ENCODE results near the gene HEPACAM2.

Gene HEPACAM2

DNA sequence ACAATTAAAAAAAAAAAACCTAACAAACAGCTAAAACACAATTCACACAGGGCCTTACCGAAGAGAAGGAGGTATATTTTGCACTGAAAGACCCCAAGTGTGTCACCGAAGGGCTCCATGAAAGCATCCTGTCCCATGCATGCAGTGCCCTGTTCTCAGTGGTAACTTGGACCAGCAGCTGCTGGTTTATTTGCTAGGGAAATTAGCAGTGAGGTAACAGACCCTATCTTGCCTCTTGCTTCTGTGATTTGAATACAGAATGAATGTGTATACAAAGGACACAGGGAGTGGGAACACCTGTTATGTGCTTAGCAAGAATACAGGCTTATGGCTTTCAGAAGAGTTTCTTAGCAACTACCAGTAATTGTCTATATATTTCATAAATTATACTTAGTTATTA is at the start of gene HEPACAM2:
HEPACAM2 (minus strand) TSS at position 160 of the 400 bp plus-strand sequence.
- Histone ChIP-seq H3K4me3 (ENCODE audit: low read length) (no peak within 1 kb of the TSS), H3K9me3 (ENCODE audit: insufficient read depth, low read depth, low read length) (no peaks in the 10 kb centered on the region), H3K9ac (ENCODE audit: low read depth, low read length) (no peak within 1 kb of the TSS), H3K4me1 (ENCODE audit: insufficient read depth, low read length) (peaks cover 2% of the 10 kb centered on the region; the same call in 1 of the 2 replicates), H3K27ac (ENCODE audit: low read length) (no peak within 1 kb of the TSS), H3K36me3 (ENCODE audit: insufficient read depth, low read depth, low read length) (no peaks in the 10 kb centered on the region), H3K27me3 (ENCODE audit: insufficient read depth, low read length) (no peaks in the 10 kb centered on the region)

- no peaks in the 10 kb centered on the region for H3K9me3 ChIP-seq (ENCODE audit: insufficient read depth, low read depth, low read length)
- no peaks in the 10 kb centered on the region for H3K36me3 ChIP-seq (ENCODE audit: insufficient read depth, low read depth, low read length)
- H3K4me1 ChIP-seq (ENCODE audit: insufficient read depth, low read length) = no peaks in the 10 kb centered on the region
- no peak overlapping the region for H3K27ac ChIP-seq (ENCODE audit: low read length)
- no peak overlapping the region for H3K9ac ChIP-seq (ENCODE audit: low read depth, low read length)
- H3K27me3 ChIP-seq (ENCODE audit: insufficient read depth, low read length) = no peaks in the 10 kb centered on the region
- no peak overlapping the region for H3K4me3 ChIP-seq (ENCODE audit: low read length)
Measured at GRCh38 chr7:93265220-93265619, 39.0 kb upstream of the HEPACAM2 start.

DNA sequence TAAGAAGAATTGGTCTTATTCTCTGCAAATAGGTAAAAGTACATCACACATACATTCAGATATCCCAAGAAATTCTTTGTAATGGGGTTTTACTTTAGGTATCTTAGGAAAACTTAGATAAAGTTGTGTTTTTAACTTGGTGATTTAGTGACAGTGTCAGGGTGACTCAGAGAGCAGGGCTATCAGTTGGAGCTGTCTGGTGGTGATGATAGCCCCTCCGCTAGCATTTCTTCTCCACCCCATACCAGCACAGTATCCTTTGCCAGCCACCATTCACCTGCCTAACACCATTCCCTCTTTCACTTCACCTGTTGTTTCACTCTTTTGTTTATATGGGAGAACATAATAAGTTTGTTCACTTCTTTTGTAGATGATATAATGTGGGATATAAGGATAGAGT is 36.3 kb upstream of the HEPACAM2 start:
- no peak overlapping the region for H3K4me3 ChIP-seq (ENCODE audit: low read length)
- H3K27me3 ChIP-seq (ENCODE audit: insufficient read depth, low read length) = no peaks in the 10 kb centered on the region
- H3K36me3 ChIP-seq (ENCODE audit: insufficient read depth, low read depth, low read length) = no peaks in the 10 kb centered on the region; the same call in 1 of the 2 replicates
- H3K27ac ChIP-seq (ENCODE audit: low read length) = no peak overlapping the region
- no peaks in the 10 kb centered on the region for H3K4me1 ChIP-seq (ENCODE audit: insufficient read depth, low read length)
- no peaks in the 10 kb centered on the region for H3K9me3 ChIP-seq (ENCODE audit: insufficient read depth, low read depth, low read length)
- H3K9ac ChIP-seq (ENCODE audit: low read depth, low read length) = no peak overlapping the region

DNA sequence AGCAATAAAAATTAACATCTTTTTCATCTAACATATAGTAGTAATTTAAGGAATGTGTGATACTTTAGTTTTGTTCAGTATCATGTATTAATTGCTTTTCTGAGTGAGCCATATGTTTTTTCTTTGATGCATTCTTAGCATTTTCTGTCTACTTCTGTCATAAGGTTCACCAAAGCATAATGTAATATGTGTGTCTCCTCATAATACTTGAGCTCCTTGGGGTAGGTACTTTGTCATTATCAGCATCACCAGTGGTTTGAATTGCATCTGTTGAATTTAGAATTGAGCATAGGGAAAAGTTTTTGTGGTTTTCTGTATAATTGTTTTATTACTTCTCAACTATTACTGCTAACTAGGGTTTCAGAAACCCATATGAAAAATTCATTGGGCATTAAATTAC is 32.4 kb upstream of the HEPACAM2 start:
- no peaks in the 10 kb centered on the region for H3K4me1 ChIP-seq (ENCODE audit: insufficient read depth, low read length)
- H3K4me3 ChIP-seq (ENCODE audit: low read length) = no peak overlapping the region
- no peaks in the 10 kb centered on the region for H3K9me3 ChIP-seq (ENCODE audit: insufficient read depth, low read depth, low read length)
- H3K27me3 ChIP-seq (ENCODE audit: insufficient read depth, low read length) = no peaks in the 10 kb centered on the region
- H3K27ac ChIP-seq (ENCODE audit: low read length) = no peak overlapping the region
- H3K9ac ChIP-seq (ENCODE audit: low read depth, low read length) = no peak overlapping the region
- H3K36me3 ChIP-seq (ENCODE audit: insufficient read depth, low read depth, low read length) = no peaks in the 10 kb centered on the region; the same call in 1 of the 2 replicates

- Histone ChIP-seq H3K9ac (ENCODE audit: low read depth, low read length) (no peak overlapping the region), H3K4me3 (ENCODE audit: low read length) (no peak overlapping the region), H3K27me3 (ENCODE audit: insufficient read depth, low read length) (no peaks in the 10 kb centered on the region), H3K27ac (ENCODE audit: low read length) (no peak overlapping the region), H3K9me3 (ENCODE audit: insufficient read depth, low read depth, low read length) (no peaks in the 10 kb centered on the region), H3K36me3 (ENCODE audit: insufficient read depth, low read depth, low read length) (no peaks in the 10 kb centered on the region), H3K4me1 (ENCODE audit: insufficient read depth, low read length) (no peaks in the 10 kb centered on the region)
Measured at GRCh38 chr7:93249491-93250148, 23.4 kb upstream of the HEPACAM2 start.

- Histone ChIP-seq H3K27me3 (ENCODE audit: insufficient read depth, low read length) (no peaks in the 10 kb centered on the region), H3K36me3 (ENCODE audit: insufficient read depth, low read depth, low read length) (no peaks in the 10 kb centered on the region), H3K9me3 (ENCODE audit: insufficient read depth, low read depth, low read length) (no peaks in the 10 kb centered on the region), H3K9ac (ENCODE audit: low read depth, low read length) (no peak overlapping the region), H3K4me1 (ENCODE audit: insufficient read depth, low read length) (no peaks in the 10 kb centered on the region), H3K27ac (ENCODE audit: low read length) (no peak overlapping the region), H3K4me3 (ENCODE audit: low read length) (no peak overlapping the region)
Measured at GRCh38 chr7:93245525-93246432, 19.5 kb upstream of the HEPACAM2 start.

GRCh38 chr7:93242106-93242505 is 15.8 kb upstream of the HEPACAM2 start:
- no peaks in the 10 kb centered on the region for H3K27me3 ChIP-seq (ENCODE audit: insufficient read depth, low read length)
- no peak overlapping the region for H3K4me3 ChIP-seq (ENCODE audit: low read length)
- no peak overlapping the region for H3K27ac ChIP-seq (ENCODE audit: low read length)
- H3K4me1 ChIP-seq (ENCODE audit: insufficient read depth, low read length) = no peaks in the 10 kb centered on the region
- no peaks in the 10 kb centered on the region for H3K36me3 ChIP-seq (ENCODE audit: insufficient read depth, low read depth, low read length)
- H3K9me3 ChIP-seq (ENCODE audit: insufficient read depth, low read depth, low read length) = no peaks in the 10 kb centered on the region
- no peak overlapping the region for H3K9ac ChIP-seq (ENCODE audit: low read depth, low read length)

DNA sequence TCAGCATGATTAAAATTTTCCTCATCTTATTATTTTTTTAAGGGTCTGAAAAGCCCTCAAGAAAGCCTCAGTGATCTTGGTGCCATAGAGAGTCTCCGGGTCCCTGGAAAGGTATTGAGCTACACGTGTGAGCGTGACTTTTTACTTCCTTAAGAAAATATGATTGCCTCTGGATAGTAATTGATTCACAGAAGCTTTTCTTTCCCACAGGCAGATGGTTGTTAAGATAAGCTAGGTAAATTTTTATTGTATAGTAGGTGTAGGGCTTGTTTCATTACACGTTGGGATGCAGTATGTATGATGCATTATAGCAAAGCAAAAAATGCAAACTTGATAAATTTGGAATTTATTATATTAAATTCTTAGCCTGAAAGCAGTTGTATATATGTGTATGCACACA is 13.6 kb upstream of the HEPACAM2 start:
- Histone ChIP-seq H3K36me3 (ENCODE audit: insufficient read depth, low read depth, low read length) (no peaks in the 10 kb centered on the region), H3K9ac (ENCODE audit: low read depth, low read length) (no peak overlapping the region), H3K9me3 (ENCODE audit: insufficient read depth, low read depth, low read length) (no peaks in the 10 kb centered on the region), H3K4me1 (ENCODE audit: insufficient read depth, low read length) (no peaks in the 10 kb centered on the region), H3K27ac (ENCODE audit: low read length) (no peak overlapping the region), H3K4me3 (ENCODE audit: low read length) (no peak overlapping the region), H3K27me3 (ENCODE audit: insufficient read depth, low read length) (no peaks in the 10 kb centered on the region)

DNA sequence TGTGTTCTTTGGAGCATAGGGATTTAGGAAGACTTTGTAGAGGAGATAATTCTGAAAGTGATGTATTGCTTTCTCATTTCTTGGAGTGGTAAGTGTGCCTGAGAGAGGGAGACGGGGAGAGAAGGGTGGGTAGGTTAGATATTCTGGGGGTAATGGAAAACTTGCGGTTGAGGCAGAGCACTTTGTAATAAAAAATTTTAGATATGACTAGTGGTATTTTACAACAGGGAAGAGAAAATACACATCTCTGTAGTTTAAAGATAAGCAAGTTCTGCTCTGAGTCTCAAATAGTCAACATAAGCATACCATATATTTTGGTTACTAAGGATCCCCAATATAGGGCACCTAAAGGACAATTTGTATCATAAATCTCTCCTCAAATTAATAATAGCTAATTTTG is 12.5 kb upstream of the HEPACAM2 start:
- no peaks in the 10 kb centered on the region for H3K36me3 ChIP-seq (ENCODE audit: insufficient read depth, low read depth, low read length)
- H3K4me1 ChIP-seq (ENCODE audit: insufficient read depth, low read length) = no peaks in the 10 kb centered on the region
- no peaks in the 10 kb centered on the region for H3K9me3 ChIP-seq (ENCODE audit: insufficient read depth, low read depth, low read length)
- no peaks in the 10 kb centered on the region for H3K27me3 ChIP-seq (ENCODE audit: insufficient read depth, low read length)
- no peak overlapping the region for H3K9ac ChIP-seq (ENCODE audit: low read depth, low read length)
- H3K27ac ChIP-seq (ENCODE audit: low read length) = no peak overlapping the region
- H3K4me3 ChIP-seq (ENCODE audit: low read length) = no peak overlapping the region

GRCh38 chr7:93238131-93238530 is 11.9 kb upstream of the HEPACAM2 start:
- H3K27ac ChIP-seq (ENCODE audit: low read length) = no peak overlapping the region
- no peak overlapping the region for H3K9ac ChIP-seq (ENCODE audit: low read depth, low read length)
- H3K4me1 ChIP-seq (ENCODE audit: insufficient read depth, low read length) = no peaks in the 10 kb centered on the region
- no peaks in the 10 kb centered on the region for H3K36me3 ChIP-seq (ENCODE audit: insufficient read depth, low read depth, low read length)
- H3K4me3 ChIP-seq (ENCODE audit: low read length) = no peak overlapping the region
- H3K9me3 ChIP-seq (ENCODE audit: insufficient read depth, low read depth, low read length) = no peaks in the 10 kb centered on the region
- no peaks in the 10 kb centered on the region for H3K27me3 ChIP-seq (ENCODE audit: insufficient read depth, low read length)

DNA sequence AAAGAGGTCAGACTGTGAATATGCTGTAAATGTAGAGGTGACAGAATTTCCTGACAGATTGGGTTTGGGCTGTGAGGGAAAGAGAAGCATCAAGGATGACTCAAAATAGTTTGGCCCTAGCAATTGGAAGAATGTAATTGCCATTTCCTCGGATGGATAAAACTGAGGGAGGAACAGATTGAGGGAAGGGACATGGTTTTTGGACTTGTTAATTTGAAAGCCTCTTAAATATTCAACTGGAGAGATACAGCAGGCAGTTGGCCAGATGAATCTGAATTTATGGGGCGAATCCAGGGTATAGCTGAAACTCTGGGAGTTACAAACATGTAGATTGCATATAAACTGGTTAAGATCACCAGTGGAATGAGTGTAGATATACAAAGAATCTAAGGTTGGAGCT is 9.3 kb upstream of the HEPACAM2 start:
- Histone ChIP-seq H3K9ac (ENCODE audit: low read depth, low read length) (no peak overlapping the region), H3K27ac (ENCODE audit: low read length) (no peak overlapping the region), H3K4me3 (ENCODE audit: low read length) (no peak overlapping the region), H3K36me3 (ENCODE audit: insufficient read depth, low read depth, low read length) (no peaks in the 10 kb centered on the region), H3K27me3 (ENCODE audit: insufficient read depth, low read length) (no peaks in the 10 kb centered on the region), H3K9me3 (ENCODE audit: insufficient read depth, low read depth, low read length) (no peaks in the 10 kb centered on the region), H3K4me1 (ENCODE audit: insufficient read depth, low read length) (peaks cover 4% of the 10 kb centered on the region; the same call in 1 of the 2 replicates)

GRCh38 chr7:93232673-93233018 is 6.4 kb upstream of the HEPACAM2 start:
- Histone ChIP-seq H3K36me3 (ENCODE audit: insufficient read depth, low read depth, low read length) (no peaks in the 10 kb centered on the region), H3K4me3 (ENCODE audit: low read length) (peak overlapping the region; percentile 99), H3K4me1 (ENCODE audit: insufficient read depth, low read length) (peaks cover 4% of the 10 kb centered on the region; the same call in 1 of the 2 replicates), H3K9ac (ENCODE audit: low read depth, low read length) (peak overlapping the region; percentile 88; the same call in 1 of the 2 replicates), H3K27ac (ENCODE audit: low read length) (no peak overlapping the region), H3K9me3 (ENCODE audit: insufficient read depth, low read depth, low read length) (no peaks in the 10 kb centered on the region), H3K27me3 (ENCODE audit: insufficient read depth, low read length) (no peaks in the 10 kb centered on the region)

Measured in iPS-20b (cell line).